ENCODE measurements around the gene TMCO4.
A peak's percentile ranks its signal among the peaks of the same experiment; 100 is the strongest.

Gene TMCO4

GRCh38 chr1:19710825-19711611 is 88.7 kb downstream of the TMCO4 start:
- DNase-seq, result peak; percentile 55 to 64

DNA sequence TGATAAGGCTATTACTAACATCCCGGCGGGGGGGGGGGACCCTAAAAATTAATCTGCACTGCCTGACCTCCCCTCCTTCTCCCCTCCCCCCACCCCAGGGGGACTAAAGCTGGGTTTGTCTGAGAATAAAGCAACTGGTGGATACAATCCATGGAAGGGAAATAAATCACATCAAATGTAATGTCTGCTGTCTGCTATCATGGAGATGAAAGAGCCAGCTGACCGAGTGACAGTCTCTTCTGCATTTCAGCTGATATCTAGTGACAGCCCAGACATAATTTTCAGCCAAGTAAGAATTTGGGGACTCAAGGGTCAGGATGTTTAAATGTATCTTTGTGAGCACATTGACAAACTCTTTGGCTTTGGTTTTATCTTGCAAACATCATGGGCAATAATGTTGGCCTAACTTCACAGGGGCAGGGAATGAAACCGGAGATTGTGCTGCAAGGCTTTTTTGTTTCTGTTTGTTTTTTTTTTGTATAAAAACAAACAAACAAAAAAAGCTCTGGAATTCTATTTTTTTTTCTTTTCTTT is 90.4 kb downstream of the TMCO4 start:
- DNase-seq, result no peak

DNA sequence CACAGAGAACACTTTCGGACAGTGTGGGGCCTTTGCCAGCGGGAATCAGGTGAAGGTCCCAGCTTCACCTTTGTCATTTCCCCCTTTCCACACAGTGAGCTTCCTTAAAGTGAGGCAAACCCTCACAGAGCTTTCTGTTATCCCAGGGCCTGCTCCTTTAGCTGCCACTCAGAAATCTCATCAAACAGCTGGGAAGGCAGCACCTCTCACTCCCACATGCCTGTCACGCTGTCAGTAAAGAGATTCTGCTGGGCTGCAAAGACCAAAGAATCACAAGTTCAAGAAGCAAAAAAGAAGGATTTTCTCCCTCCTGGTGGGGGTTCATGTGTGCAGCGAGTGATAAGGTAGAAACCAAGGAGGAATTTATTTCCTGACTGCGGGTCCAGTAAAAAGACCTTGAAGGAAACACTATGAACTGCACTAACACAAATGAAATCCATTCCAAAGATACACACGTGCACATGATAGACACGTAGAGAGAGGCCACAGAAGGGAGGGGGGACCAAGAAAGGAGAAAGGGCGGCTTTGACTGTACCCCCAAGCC is 91.1 kb downstream of the TMCO4 start:
- no peak for DNase-seq

DNA sequence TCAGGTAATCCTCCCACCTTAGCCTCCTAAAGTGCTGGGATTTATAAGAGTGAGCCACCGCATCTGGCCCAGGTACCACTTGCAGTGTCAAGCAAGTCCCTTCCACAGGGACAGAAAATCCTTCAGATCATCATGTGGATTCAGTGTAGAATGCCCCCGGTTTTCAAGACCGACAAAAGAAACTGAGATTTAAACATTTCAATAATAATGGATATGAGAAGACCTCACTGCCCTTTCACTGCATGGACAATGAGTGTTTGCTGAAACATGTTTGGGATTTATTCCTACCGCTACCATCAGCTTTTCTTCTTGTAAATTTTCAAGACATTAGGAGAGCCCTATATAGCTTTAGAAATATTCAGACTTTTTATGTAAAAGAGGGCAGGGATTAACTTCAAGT is 93.6 kb downstream of the TMCO4 start:
- DNase-seq, result no peak

DNA sequence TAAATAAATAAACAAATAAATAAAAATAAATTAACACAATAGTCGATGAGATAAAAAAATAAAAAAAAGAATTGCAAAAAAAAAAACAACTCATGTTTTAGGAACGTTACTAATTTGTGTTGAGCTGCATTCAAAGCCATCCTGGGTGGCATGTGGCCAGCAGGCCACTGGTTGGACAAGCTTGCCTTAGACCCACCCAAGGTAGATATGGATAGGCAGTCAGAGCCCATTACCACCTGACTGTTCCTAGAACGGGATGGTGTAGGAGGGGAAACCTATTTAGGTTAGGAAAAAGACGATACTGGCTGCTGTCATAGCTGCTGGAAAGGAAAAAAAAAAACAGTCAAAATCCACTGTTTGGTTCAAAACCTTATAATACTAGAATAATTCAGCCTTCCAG is 94.3 kb downstream of the TMCO4 start:
- no peak for DNase-seq

DNA sequence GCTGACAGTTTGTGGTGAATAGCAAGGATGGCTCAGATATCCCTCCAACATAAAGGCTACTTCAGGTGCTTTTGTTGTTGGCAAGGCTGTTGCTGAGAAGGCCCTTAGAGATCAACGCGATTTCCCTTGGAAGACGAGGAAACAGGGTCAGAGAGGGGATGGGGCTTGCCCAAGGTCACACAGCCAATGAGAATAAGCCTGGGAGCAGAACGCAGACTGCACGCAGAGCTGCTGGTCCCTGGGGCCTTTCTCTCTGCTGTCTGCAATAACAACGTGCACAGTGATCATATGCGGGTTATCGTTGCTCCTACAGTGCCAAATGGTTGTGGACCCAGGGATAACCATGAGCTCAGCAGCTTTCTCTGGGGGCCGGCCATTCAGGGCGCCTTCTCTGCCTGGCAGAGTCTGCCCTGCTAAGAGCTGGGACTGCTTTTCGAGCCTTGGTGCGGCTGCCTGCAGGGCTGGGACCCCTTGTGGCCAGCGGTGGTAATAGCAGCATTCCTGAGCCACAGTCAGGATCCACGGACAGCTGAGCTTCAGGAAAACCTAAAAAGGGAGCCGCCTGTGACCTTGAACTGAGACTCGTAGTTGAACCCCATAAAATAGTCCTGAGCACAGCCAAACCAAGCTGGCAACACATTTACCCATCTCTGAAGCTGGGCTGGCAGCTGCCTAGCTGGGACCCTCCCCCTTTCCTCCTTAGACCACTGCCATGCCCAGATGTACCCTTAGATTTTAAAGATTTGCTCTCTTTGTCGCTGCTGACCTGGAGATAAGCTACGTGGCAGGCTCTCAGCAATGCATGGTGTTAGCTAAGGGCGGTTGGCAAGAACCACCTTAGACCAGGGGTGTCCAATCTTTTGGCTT is 95.2 kb downstream of the TMCO4 start:
- DNase-seq, result peak; percentile 67 to 75

DNA sequence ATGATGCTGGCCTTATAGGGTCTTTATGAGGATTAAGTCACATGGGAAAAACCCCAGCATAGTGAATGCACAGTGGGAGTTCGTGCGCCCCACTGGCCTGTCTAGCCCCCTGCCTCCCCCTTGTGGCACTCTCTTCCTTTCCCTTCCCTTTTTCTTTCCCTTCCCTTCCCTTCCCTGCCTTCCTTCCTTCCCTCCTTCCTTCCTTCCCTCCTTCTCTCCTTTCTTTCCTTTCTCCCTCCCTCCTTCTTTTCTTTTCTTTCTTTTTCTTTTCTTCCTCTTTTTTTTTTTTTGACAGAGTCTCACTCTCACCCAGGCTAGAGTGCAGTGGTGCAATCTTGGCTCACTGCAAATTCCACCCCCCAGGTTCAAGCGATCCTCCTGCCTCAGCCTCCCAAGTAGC is 96.4 kb downstream of the TMCO4 start:
- no peak for DNase-seq

DNA sequence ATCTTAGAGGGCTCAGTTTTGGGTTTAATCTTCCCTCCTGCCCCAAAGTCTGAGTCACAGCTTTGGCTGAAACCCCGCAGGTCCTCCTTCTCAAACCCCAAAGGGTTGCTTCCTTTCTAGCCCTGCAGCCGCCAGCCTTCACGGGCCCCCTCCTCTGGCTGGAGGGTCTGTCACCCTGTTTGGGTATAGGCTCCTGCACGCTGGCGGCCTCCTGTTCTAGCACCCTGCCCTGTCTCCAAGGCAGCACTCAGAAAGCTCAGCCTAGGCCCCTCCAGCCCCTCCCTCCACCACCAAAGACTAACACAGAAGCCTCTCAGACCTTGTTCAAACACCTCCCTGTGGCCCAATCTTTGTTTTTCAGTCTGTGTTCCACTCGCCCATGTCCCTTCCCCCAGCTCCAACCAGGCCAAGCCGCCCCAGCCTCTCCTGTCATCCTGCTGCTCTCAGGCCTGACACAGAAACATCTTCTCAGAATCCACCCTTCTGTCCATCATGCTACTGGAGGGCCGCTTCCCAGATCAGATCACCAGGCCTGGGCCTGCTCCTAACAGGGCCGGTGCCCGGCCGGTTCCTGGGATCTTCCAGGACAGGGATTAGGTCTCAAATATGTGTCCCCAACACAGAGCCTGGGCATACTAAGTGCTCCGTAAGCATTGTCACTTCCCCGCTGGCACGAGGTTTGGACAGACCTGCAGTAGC is 99.5 kb downstream of the TMCO4 start:
- no peak for DNase-seq

DNA sequence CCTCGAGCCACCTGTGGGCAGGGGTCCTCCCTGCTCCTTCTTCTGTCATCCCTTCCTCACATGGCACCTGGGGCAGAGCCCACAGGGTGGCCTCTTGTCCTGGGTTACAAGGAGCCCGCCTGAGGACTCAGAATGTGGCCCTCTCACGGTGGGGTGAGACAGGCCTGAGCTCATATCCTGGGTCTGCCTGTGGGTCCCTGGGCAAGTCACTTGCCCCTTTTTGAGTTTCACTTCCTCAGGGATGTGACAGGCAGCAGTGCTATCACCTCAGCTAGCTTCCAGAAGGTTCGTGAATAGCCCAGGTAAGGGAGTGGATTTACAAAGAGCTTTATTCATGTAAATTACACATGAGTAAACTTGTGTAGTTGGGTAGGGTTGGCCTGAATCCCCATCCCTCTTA is 101.5 kb downstream of the TMCO4 start:
- DNase-seq, result no peak

DNA sequence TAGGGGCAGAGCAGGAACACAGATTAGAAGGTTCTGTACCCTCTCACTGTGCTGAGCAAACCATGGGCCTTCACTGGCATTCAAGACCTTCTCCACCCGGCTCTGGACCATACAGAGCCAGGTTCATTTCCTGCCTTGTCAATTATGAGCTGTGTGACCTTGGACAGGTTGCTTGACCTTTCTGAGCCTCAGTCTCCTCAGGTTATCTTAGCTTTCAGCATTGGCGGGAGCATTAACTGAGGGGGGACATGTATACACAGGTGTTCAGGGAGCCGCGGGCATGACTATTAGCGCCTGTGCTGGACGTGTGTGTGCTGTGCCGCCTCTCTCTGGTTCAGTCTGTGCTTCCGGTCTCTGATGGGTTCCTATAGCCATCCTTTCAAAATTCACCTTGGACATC is 102.9 kb downstream of the TMCO4 start:
- DNase-seq, result no peak

DNA sequence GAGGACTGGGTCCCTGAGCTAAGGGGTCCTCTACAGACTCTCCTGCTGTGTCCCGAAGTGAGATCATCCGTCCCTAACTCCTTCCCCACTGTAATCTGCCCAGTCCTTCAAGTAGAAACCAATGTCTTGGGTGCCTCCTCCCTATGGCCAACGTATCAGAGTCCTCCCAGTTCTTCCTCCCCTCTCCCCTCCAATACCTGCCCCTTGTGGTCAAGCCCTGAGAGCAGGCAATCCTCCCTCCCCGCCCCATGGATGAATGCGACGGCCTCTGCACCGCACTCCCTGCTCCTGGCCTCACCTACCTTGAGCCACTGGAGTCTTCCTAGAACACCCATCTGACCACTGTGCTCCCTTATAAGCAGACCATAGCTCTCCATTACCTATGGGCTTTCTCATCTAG is 103.9 kb downstream of the TMCO4 start:
- no peak for DNase-seq

- no peak for DNase-seq
Observed at GRCh38 chr1:19694298-19694697, 105.4 kb downstream of the TMCO4 start.

DNA sequence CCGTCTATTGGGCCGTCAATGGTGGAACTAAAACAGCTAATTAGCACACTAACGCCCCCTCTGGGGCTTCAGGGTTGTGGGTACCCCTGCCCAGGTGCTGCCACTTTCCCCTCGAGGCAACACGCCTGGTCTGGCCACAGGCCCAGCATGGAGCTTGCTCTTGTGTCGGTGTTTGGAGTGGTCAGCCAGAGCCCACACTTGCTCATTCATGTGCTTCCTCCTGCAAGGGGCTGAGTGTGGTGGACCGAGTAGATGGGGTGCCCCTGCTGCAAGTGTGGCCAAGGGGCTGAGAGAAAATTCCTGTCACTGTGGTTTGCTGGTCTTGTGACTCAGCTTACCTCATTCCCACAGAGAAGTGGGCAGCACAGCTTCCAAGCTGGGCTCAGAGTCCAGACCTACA is 109.4 kb downstream of the TMCO4 start:
- no peak for DNase-seq

GRCh38 chr1:19689856-19690255 is 109.9 kb downstream of the TMCO4 start:
- no peak for DNase-seq

GRCh38 chr1:19689085-19689757 is 110.5 kb downstream of the TMCO4 start:
- DNase-seq, result no peak

- DNase-seq, result no peak
Observed at GRCh38 chr1:19688041-19688842, 111.5 kb downstream of the TMCO4 start.

- no peak for DNase-seq
Observed at GRCh38 chr1:19687414-19687813, 112.3 kb downstream of the TMCO4 start.

- DNase-seq, result no peak
Observed at GRCh38 chr1:19685994-19686393, 113.7 kb downstream of the TMCO4 start.

- DNase-seq, result no peak
Observed at GRCh38 chr1:19684677-19685076, 115.0 kb downstream of the TMCO4 start.

GRCh38 chr1:19683351-19683750 is 116.4 kb downstream of the TMCO4 start:
- DNase-seq, result no peak

GRCh38 chr1:19682901-19683300 is 116.8 kb downstream of the TMCO4 start:
- DNase-seq, result no peak

DNA sequence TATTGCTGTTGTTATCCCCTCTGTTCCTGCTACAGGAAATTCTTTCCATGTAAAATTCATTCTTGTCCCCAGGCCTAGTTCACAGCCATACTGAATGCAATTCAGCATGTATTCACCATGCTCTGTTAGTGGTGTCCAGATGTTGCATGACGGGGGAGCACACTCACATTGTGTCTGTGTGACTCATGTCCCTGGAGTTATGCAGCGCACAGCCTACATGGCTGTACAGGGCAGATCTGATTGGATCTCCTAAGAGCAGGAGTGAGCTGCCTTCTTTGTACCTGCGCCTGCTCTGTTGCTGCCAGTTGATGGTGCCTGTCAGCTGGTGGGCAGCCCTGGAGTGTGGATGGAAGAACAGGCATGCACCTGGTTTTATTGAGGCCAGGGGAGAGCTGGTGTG is 117.5 kb downstream of the TMCO4 start:
- no peak for DNase-seq

All from activated T-cell treated with anti-CD3 and anti-CD28 coated beads, Interleukin-2, amount 50 U/mL, for 48 hours (primary cell).